Measurements from ENCODE around the gene ELMO1.

The ELMO1 gene

DNA sequence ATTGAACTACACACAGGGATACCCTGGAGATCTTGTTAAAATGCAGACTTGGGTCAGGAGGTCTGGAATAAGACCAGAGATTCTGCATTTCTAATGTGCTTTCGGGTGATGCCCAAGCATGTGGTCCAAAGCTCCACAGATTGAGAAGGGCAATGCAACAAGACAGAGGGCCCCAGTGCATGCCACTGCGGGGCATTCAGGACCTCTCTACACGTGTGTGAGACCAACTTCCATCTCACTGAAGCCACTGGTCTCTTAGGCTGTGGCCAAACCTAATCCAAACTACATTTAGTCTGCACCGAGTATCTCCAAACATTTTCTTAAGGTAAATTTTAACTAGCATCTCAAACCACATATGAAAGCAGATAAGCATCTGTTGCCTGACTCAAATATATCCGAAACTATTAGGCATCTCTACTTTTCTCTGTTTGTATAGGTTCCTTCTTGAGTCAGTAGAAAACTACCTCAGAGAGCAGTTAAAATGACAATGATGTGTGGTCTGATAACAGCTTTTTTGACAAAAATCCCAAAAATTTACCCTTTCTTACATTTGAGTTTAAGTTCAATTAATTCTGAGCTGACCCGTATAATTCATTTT is 107.5 kb downstream of the ELMO1 start:
- DNase-seq = no peak

DNA sequence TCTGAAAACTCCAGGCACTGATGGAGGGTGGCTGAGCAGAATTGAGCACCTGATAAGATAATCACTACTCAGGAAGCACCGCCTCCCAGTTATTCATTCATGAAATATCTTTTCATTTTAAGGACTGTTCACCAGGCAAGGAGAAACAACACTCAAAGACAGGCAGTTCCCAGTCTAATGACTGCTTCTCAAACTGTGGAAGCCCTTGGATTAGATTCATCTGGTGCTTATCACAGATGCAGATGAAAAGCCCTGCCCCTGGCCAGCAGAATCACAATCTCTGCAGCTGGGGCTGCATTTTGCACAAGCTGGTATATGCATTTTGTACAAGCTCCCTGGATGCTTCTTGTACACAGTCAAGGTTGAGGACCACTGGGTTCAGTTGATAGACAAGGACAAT is 109.7 kb downstream of the ELMO1 start:
- DNase-seq = no peak

DNA sequence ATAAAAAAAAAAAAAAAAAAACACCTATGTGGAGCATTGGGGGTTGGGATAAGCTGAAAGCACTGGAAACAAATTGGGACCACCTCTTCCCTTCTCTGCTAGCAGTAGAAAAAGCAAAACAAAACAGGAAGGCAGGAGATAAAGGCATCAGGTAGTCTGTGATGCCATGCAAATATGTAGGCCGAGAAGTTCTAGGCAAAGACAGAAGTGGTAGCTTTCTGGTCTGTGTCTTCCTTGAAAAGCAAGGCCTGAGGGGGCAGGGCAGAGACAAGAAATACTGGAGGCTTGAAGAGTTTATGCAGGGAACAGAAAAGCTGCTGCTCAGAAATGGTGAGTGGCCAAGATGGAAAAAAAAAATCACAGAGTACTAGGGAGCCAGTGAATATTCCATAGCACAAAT is 111.1 kb downstream of the ELMO1 start:
- no peak for DNase-seq

DNA sequence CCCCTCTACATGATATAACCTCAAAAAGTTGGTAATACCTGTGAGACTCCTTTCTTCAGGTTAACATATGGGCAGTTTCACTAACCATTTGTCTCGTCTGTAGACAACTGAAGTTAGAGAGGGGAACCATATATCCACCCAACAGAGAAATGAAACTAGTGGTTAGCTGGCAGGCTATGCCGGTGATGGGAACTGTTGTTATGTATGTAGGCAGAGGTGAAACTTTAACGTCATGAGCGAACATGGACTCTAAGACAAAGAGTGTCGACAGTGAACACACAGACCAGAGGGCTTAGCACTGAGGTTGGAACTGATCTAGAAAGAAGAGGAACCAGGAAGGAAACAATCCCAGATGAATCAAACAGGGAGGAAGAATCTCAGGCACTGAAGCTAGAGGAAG is 112.4 kb downstream of the ELMO1 start:
- no peak for DNase-seq

DNA sequence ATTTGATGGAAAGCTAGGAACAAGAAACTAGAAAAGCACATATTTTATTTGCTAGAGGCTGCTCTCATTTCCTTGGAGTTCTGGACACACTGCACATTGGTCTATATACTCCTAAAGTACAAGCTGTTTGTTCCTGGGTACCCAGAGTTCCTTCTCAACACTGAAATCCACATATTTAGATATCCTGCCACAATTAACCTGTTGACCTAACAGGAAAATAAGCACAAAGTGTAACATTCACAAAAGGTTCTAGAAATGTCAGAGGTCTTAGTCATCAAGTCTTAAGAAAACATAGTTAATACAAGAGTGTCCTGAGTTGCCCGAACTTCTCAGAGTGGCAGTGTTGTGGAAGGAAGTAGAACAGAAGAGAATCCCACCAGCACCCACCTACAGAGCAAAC is 115.6 kb downstream of the ELMO1 start:
- DNase-seq = no peak

DNA sequence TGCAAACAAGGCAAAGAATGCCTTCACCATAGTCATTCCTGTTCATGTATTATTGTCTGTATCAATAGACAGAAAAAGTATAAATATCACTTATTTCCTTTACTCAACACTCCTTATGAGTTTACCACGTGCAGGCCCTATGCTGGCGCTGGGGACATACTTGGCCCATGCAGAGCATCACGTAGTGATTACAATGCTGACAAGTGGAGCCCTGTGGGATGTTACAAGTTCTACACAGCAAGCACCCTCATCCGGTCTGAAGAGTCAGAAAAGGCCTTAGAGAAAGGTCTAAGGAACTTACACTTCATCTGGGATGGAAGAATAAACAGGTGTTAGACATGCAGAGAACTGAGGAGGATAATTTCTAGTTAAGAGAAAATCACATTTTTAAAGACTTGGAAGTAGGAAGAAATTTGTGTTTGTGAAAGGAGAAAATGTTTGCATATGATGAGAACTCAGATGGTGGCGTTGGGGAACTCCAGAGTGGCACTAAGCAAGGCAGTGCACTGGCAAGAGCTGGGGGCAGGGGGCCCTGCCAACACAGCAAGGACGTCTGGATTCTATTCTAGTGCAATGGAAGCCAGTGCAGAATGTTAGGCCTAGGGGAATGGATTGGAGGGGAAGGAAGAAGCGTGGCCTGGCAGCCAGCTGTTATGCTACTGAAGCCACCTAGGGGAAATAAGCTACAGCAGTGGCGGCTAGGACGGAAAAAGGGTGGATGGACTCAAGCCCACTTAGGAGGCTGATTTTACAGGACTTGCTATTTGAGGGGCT is 116.2 kb downstream of the ELMO1 start:
- DNase-seq = no peak

DNA sequence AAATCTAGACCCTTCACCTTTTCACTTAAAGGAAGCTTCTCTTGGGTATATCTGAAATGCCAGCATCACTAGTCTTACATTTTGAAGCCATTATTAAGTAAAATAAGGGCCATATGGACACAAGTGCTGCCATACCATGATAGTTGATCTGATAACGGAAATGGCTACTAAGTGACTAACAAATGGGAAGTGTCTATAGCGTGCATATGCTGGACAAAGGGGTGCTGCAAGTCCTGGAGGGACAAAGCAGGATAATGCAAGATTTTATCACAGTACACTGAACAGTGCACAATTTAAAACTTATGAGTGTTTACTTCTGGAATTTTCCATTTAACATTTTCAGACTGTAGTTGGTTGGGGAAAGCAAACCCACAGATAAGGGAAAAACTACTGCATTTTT is 117.9 kb downstream of the ELMO1 start:
- DNase-seq = no peak

DNA sequence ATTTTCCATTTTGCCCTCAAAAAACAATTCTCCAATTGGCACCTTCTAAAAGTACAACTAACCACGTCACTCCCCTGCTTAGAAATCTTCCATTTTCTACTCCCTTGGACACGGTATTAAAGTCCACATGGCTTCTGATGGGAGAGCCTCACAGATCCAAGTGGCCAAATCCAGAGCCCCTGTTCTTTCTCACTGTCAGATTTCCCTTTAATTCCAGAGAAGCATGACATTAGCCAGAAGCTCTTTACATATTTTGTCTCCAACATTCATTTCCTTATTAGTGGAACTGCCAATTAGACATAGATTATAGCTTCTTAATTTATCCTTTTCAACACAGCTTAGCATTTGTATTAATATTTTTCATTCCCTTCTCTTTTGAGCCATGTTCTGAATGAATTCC is 118.7 kb downstream of the ELMO1 start:
- DNase-seq = no peak

DNA sequence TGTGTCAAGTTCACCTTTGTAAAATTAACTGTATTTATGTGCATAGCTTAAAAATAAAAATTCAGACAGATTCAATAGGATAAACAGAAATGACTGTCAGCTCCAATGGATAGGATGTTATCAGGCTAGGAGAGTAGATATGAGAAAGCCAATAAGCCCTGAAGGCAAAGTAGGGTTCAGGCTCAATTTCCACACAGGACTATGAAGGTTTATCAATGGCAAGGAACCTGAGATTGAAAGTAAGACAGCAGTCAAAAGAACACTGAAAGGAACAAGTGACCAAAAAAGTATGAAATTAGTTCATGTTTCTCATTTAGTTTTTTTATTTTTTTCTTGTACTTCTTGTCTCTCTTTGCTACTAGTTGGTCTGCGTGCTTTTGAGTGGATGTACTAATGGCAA is 121.4 kb downstream of the ELMO1 start:
- no peak for DNase-seq

DNA sequence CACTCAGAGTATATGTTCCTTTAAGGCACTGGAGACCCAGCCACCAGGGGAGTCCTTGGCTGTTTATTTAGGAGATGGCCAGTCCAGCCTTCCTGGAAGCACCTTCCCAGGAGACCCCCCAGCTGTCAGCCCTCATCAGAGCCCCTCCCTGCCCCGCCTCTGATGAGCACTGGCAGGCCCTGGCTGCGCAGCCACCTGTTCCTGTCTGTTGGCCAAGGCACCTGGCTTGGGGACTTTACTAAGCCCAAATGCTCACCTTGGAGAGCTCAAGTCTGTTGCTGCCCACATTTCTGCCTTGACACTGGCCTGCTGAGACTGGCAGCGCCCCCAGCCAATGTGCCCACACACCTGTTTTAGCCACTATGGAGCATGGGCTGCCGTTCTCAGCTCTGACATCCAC is 124.7 kb downstream of the ELMO1 start:
- DNase-seq = peak in 1 of 2 experiments; percentile 11

DNA sequence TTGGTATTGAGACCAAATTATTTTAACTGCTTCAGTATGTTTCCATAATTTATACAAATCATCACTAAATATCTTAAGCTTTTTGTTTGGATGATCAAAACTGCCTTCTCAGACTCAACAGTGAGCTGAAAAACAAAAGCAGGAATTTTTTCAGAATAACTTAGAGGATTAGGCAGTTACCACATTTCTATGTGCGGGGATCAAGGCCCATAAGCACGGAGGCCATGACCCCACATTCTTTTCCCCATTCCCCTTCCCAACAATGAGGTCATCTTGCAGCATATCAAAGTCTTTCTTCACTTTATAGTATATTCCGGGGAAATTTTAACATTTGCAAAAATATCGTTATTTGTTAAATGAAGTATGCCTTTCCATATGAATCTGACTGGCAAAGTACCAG is 125.8 kb downstream of the ELMO1 start:
- no peak for DNase-seq

DNA sequence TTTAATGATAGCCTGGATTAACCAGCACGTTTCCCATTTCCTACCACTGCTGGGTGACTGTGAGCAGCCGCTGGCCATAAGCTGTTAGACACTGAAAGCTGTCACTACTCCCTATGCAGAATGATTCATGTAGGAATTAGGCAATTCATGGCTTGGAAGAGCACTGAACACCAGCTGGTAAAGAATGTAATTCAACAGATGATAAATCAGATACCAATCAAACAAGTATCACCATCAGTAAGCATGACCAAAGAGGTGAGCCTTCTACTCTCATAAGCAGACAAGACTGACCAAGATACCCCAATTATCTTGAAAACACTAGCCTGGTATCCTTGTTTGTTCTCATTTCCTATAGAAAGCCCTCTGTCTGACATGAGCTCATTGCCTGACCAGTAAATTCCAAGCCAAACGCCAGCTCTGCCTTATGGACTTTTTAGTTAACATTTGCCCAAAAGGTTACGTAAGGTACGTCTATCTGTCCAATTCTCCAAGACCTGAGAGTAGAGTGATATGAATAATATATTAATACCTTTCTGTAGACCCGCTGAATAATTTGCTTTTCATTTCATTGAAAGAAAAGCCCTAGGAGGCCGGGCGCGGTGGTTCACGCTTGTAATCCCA is 127.7 kb downstream of the ELMO1 start:
- no peak for DNase-seq

DNA sequence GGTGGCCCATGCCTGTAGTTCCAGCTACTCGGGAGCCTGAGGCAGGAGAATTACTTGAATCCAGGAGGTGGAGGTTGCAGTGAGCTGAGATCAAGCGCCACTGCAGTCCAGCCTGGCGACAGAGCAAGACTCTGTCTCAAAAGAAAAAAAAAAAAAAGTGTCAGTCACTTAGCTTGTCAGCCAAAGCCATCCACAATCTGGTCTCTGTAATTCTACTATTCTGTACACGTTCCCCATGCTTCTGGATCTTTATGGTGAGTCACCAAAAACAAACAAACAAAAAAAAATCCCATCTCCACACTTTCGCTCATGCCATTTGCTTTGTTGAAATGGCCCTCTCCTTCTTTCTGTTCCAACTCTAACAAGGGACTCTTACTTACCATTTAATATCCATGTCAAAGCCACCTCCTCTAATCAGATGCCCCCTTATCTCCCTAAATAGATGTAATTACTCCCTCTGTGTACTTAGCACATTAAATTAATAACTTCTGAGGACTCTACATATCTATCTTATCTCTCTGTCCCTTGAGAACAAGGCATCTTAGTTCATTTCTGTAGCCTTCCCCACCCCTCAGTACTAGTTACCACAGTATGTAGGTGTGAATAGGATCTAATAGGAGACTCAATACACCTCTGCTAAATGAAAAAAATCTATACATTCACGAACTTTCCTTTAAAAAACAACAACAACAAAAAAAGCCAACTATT is 128.4 kb downstream of the ELMO1 start:
- no peak for DNase-seq

DNA sequence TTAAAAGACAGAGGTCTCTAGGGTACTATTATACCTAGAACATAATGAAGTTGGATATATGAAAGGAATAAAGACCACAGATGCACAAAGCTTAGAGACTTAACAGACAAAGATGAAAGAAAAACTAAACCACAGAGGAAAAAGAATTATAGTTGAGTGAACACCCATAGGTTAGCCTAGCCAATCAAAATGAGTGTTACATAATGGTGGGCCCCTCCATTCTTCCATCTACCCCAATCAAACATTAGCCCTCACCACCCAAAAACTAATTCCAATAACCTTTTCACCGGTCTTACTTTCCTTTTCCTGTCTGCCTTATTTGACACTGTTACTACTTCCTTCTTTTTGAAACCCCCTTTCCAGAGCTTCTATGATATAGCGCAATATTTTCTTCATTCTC is 130.1 kb downstream of the ELMO1 start:
- DNase-seq = no peak

DNA sequence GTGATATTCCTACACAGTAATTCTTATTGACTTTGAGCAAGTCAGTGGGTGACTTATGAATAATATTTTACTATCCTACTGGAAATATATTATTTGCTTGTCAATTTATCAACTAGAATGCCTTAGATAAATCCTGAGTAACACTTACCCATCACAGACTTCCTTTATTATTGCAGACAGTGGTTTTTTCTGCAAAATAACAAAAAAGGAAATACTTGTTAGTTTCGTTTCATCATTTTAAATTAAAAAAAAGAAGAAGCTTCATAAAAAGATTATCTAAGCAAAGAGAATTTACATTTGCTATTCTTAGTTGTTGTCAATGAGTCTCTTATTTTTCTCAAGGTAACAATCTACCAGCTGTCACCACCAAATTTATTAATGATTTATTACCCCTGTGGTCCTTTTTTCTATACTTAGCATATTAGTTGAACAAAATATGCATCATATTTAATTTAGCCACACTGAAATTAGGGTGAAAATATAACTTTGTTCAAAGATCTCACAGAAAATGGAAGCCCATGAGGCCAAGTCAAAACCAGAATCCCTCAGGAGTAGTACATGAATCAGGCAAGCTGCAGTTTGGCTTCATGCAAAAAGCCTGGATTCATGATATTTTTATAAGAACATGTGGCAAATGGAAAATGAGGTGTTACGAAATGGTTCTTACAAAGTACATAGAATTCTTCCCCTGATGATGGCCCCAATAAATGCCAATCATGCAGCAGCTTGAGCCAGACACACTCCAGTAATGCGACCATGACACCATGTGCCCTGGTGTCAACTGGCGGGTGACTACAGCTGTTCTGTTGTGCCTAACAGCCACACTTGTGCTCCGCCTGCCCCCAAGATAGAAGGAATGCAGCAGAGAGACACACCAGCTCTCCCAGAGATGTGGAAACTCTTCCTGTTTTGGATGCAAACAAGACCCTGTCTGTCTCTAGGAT is 132.6 kb downstream of the ELMO1 start:
- DNase-seq = no peak

DNA sequence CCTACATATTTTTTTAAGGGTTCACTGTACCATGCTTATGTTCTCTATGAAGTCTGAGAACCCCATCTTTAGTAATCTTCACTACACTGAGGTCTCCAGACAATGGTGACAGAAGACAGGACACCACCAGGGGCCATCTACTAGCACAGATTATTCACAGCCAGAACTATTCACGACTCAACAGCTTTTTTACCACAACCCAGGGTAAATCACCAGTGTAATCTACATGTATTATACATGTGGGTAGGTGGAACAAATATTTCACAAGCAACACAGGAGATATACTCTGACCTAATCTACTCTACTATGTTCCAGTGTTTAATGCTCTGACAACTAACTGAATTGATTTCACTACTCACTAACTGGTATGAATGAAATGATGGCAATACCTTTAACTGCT is 136.1 kb downstream of the ELMO1 start:
- no peak for DNase-seq

DNA sequence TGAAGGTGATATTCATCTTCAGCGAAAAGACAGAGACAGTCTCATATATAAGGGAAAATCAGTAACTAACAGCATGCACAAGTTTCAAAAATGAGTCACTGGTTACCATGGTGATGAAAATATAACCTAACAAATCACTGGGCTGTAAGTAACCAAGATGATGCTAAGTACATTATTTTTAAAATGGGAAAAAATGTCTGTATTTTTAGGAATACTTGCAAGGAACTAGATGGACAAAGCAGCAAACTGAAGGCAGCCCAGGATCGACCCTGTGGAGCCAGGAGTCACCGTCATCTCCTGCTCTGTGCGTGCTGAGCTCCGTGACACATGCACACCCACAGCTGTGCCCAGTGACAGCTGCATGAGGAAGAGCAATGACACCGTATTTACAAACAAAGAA is 137.3 kb downstream of the ELMO1 start:
- DNase-seq = no peak

DNA sequence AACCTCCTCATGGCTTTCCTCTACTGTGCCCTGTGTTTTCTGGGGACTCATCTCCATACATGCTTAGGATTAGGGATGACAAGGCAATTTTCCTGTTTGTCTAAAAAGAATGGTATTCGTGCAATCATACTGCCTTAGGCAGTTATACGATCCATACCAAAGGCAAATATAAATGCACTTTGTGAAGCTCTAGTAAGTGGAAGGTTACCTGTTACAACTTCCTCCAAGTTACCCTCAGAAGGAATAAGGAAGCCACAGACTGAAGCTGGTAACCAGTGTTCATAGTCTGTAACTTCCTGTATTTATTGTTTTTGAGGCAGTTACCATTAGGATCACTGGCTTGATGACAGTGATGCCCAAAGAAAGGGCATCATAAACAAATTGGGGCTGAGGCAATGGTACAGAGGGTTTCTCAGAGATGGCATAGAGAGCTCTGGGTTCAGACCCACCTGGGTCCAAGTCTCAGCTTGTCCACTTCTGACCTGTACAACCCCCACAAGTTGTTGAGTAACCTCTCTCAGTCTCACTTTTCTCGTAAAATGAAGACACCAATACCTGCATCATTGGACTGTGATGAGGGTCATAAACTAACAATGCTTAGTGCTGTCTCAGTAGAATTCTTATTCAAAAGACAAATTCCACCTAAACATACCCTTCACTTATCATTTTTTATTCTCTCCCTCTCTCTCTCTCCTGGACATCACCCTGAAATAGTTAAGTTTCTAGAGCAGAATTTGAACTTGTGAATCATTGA is 138.2 kb downstream of the ELMO1 start:
- DNase-seq = no peak

DNA sequence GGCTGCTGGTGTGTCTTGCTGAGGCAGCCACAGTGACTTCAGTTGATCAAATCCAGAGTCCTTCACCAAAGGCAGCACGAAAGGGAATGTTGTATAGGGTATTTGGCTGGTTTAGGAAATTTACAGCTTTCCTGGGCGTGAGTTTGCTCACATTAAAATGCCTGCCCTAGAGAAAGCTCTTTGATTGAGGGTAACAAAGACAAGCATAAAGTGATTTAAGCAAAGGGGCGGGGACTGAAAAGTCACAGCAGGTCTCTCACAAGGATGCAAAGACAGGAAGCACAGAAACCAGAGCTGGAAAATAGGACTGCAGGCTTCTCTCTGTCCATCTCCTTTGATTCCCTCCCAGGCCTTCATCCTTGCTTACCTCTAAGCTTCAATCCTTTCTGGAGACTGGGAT is 139.2 kb downstream of the ELMO1 start:
- DNase-seq = no peak

DNA sequence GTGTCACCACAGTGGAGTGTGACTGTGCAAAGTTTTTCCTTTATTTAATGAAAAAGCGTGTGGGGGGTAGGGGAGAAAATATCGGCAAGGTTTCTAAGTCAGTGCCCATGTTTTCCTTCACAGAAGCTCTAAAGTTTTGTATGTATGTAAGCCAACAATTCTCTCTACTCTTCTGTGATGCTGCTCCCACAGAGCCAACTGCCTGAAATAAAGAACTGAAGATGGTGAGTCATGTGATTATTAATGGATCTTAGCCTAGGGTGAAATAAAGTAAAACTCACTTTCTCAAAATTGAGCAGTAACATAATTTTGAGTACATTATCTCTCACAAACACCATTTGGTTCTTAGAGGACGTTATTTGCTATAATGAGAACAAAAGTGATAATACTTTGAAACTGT is 143.7 kb downstream of the ELMO1 start:
- DNase-seq = no peak

DNA sequence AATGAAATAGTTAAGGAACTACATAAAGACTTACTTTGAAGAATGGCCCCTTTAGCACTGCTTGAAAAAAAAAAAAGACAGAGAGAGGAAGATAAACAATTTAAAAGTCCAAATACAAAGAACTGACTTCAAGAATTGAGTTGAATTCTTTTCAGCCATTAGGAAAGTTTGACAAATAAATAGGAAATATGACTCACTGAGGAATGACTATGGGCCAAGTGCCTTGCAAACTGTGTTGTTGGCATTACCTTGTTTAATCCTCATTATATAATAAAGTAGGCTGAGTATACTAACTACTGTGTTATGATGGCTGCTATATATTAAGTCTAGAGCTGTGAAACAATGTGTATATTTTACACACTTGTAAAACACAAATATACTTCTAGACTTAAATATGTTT is 151.1 kb downstream of the ELMO1 start:
- DNase-seq = no peak

DNA sequence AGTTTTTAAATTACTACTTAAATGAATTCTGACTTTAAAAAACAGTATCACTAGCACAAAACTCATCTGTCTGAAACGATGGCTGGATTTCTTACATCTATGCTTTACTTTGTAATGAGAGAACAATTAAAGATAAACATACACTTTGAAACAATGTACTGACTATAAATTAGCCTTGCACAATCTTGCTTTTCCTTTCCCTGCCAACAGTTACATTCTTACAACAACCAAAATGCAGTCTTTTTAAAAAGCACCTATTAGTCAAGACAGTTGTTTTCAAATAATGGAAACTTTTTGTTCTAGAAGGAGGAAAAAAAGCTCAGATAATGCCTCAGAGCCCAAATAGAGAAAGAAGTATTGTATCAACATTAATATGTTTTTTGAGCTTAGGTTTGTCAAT is 153.3 kb downstream of the ELMO1 start:
- DNase-seq = no peak
